OCI-LY1 (cell line): Measurements from ENCODE around the gene GPR137C.

Experiments used
- H2AFZ ChIP-seq: fragments of 200-600 bp; sonication (generic), shearing (Covaris generic); 2 replicates; pipeline ENCODE4 v1.6.0; 2014; ENCODE audit warnings: antibody characterized with exemption, mild to moderate bottlenecking, low read length
- H3F3A ChIP-seq: fragments of 200-600 bp; sonication (generic), shearing (Covaris generic); 2 replicates; pipeline ENCODE4 v1.6.0; 2014; ENCODE audit warnings: mild to moderate bottlenecking, antibody characterized with exemption, low read length, moderate library complexity; ENCODE audit not compliant: insufficient read depth
- H3K27ac ChIP-seq: fragments of 200-600 bp; sonication (generic); 2 replicates; pipeline ENCODE4 v1.5.1; 2014; ENCODE audit warnings: low read length, mixed run types, mild to moderate bottlenecking, low read depth; ENCODE audit not compliant: poor library complexity, severe bottlenecking
- H3K27me3 ChIP-seq: fragments of 200-600 bp; sonication (generic); 2 replicates; pipeline ENCODE4 v1.6.0; 2014; ENCODE audit warnings: antibody characterized with exemption, mild to moderate bottlenecking, low read length, moderate library complexity; ENCODE audit not compliant: insufficient read depth
- H3K36me3 ChIP-seq: fragments of 200-600 bp; sonication (generic); 2 replicates; pipeline ENCODE4 v1.6.1; 2014; ENCODE audit warnings: mild to moderate bottlenecking, antibody characterized with exemption, low read length, moderate library complexity, mixed read lengths; ENCODE audit not compliant: insufficient read depth
- H3K4me1 ChIP-seq: fragments of 200-600 bp; sonication (generic); 2 replicates; pipeline ENCODE4 v1.5.1; 2014; ENCODE audit warnings: mild to moderate bottlenecking, low read length, moderate library complexity; ENCODE audit not compliant: insufficient read depth, severe bottlenecking
- H3K4me2 ChIP-seq: fragments of 200-600 bp; sonication (generic), shearing (Covaris generic); 2 replicates; pipeline ENCODE4 v1.6.1; 2014; ENCODE audit warnings: low read length
- H3K4me3 ChIP-seq: fragments of 200-600 bp; sonication (generic); 2 replicates; pipeline ENCODE4 v1.5.1; 2014; ENCODE audit warnings: low read length, low read depth, mild to moderate bottlenecking, mixed read lengths; ENCODE audit not compliant: poor library complexity, severe bottlenecking
- H3K79me2 ChIP-seq: fragments of 200-600 bp; shearing (Covaris generic); 2 replicates; pipeline ENCODE4 v1.6.1; 2016; ENCODE audit warnings: mixed run types, low read length, mixed read lengths; ENCODE audit not compliant: insufficient read depth
- H3K9ac ChIP-seq: fragments of 200-600 bp; sonication (generic), shearing (Covaris generic); 2 replicates; pipeline ENCODE4 v1.6.1; 2014; ENCODE audit warnings: mild to moderate bottlenecking, low read length, mixed read lengths
- H3K9me2 ChIP-seq: fragments of 200-600 bp; sonication (generic), shearing (Covaris generic); 2 replicates; pipeline ENCODE4 v1.6.1; 2014; ENCODE audit warnings: low read depth, mild to moderate bottlenecking, low read length, mixed read lengths
- H3K9me3 ChIP-seq: fragments of 200-600 bp; shearing (Covaris generic); 2 replicates; pipeline ENCODE4 v1.6.1; 2014; ENCODE audit warnings: low read length, mixed read lengths
- H4K20me1 ChIP-seq: fragments of 200-600 bp; sonication (generic), shearing (Covaris generic); 2 replicates; pipeline ENCODE4 v1.6.0; 2016; ENCODE audit warnings: mild to moderate bottlenecking, low read length; ENCODE audit not compliant: insufficient read depth
- CTCF ChIP-seq: fragments of 200-600 bp; sonication (generic), shearing (Covaris generic); IDR thresholded peaks from 2 replicates; pipeline ENCODE4 v1.5.1; 2017; ENCODE audit warnings: mild to moderate bottlenecking, antibody characterized with exemption, low read length, moderate library complexity, mixed read lengths
- EZH2 ChIP-seq: fragments of 200-600 bp; sonication (generic), shearing (Covaris generic); IDR thresholded peaks from 2 replicates; pipeline ENCODE4 v1.8.0; 2017; ENCODE audit warnings: borderline replicate concordance, mixed run types, mild to moderate bottlenecking, antibody characterized with exemption, low read length, moderate library complexity, mixed read lengths

GPR137C gene

DNA sequence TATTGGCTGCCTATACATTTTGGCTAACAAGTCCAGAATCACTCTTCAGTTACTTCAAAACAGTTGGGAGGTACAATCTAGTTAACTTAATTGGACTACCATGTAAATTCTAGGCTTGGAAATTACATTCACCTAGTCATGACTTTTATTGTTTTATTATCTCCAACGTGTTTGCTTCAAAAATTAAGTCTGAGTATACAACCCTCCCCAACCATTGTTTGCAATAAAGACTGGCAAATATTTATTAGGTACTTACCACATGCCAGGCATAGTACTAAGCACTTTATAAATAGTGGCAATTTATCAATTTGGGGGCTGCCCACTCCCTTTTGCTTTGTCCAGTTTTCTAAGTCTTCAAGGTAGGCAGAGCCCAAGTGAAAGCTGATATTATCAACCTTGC lies 30.6 kb upstream of the GPR137C start:
- Histone ChIP-seq H3K9ac (no peak overlapping the region), H2AFZ (no peak overlapping the region)

GRCh38 chr14:52522581-52523345 lies 29.9 kb upstream of the GPR137C start:
- Histone ChIP-seq H3K27me3 (no peaks in the 10 kb centered on the region), H3K79me2 (no peaks in the 10 kb centered on the region), H3F3A (no peaks in the 10 kb centered on the region), H3K4me3 (no peak overlapping the region), H3K27ac (no peak overlapping the region), H3K4me2 (no peak overlapping the region), H2AFZ (no peak overlapping the region), H3K36me3 (peaks cover 31% of the 10 kb centered on the region; the same call in 1 of the 2 replicates), H4K20me1 (no peaks in the 10 kb centered on the region), H3K4me1 (no peaks in the 10 kb centered on the region), H3K9me3 (no peaks in the 10 kb centered on the region), H3K9ac (no peak overlapping the region), H3K9me2 (no peaks in the 10 kb centered on the region)
- TF ChIP-seq EZH2 = no peak
- no peak for TF ChIP-seq CTCF

More for the DNA sequence above, 30.6 kb upstream of the GPR137C start:
- H3K27me3 ChIP-seq = no peaks in the 10 kb centered on the region
- H3K9me3 ChIP-seq = no peaks in the 10 kb centered on the region
- H3K9me2 ChIP-seq = no peaks in the 10 kb centered on the region
- H3F3A ChIP-seq = no peaks in the 10 kb centered on the region
- TF ChIP-seq EZH2 (no peak), CTCF (no peak)
- no peak overlapping the region for H3K27ac ChIP-seq
- H3K36me3 ChIP-seq = peaks cover 31% of the 10 kb centered on the region; the same call in 1 of the 2 replicates
- H4K20me1 ChIP-seq = no peaks in the 10 kb centered on the region
- H3K4me2 ChIP-seq = no peak overlapping the region
- H3K4me1 ChIP-seq = no peaks in the 10 kb centered on the region
- no peak overlapping the region for H3K4me3 ChIP-seq
- H3K79me2 ChIP-seq = no peaks in the 10 kb centered on the region

- Histone ChIP-seq H3K27ac (no peak overlapping the region), H3K4me3 (no peak overlapping the region)
These were observed 25.6 kb upstream of the GPR137C start for GRCh38 chr14:52527052-52527451.

More at GRCh38 chr14:52527052-52527451, 25.6 kb upstream of the GPR137C start:
- Histone ChIP-seq H4K20me1 (no peaks in the 10 kb centered on the region), H3K9me3 (no peaks in the 10 kb centered on the region), H3K9ac (no peak overlapping the region), H3K27me3 (no peaks in the 10 kb centered on the region), H3K36me3 (peaks cover 38% of the 10 kb centered on the region), H3K9me2 (no peaks in the 10 kb centered on the region), H2AFZ (no peak overlapping the region), H3F3A (peaks cover 4% of the 10 kb centered on the region; the same call in 1 of the 2 replicates), H3K4me1 (no peaks in the 10 kb centered on the region), H3K4me2 (no peak overlapping the region), H3K79me2 (no peaks in the 10 kb centered on the region)
- TF ChIP-seq CTCF (peak; percentile 14; the same call in 1 of the 2 replicates), EZH2 (no peak)
